BLaER1 treated with 17β-estradiol and CSF1 and Interleukin-3, amounts not matched to agents 10 nM and 100 nM (cell line): Measurements from ENCODE around the gene PAQR8.

ENCODE experiments used
- H3K27ac ChIP-seq, 11 experiments: shearing (Covaris generic); formaldehyde crosslinking; 2 replicates each; pipeline ENCODE4 v1.8.1; 2022
- H3K27me3 ChIP-seq, 11 experiments: shearing (Covaris generic); formaldehyde crosslinking; 2 replicates each; pipeline ENCODE4 v1.8.1; 2022
- H3K36me3 ChIP-seq, 11 experiments: shearing (Covaris generic); formaldehyde crosslinking; 2 replicates each; pipeline ENCODE4 v1.8.1; 2022
- H3K4me1 ChIP-seq, 10 experiments: shearing (Covaris generic); formaldehyde crosslinking; 2 replicates each; pipeline ENCODE4 v1.8.1; 2022
- H3K4me2 ChIP-seq, 11 experiments: shearing (Covaris generic); formaldehyde crosslinking; 2 replicates each; pipeline ENCODE4 v1.8.1; 2022
- H3K4me3 ChIP-seq, 10 experiments: shearing (Covaris generic); formaldehyde crosslinking; 2 replicates each; pipeline ENCODE4 v1.8.1; 2022
- H3K9ac ChIP-seq, 11 experiments: shearing (Covaris generic); formaldehyde crosslinking; 2 replicates each; pipeline ENCODE4 v1.8.1; 2022
- H3K9me3 ChIP-seq, 11 experiments: shearing (Covaris generic); formaldehyde crosslinking; replicated peaks in 1 of 11; 2 replicates each; pipeline ENCODE4 v1.8.1; 2022
- H4K20me1 ChIP-seq, 11 experiments: shearing (Covaris generic); formaldehyde crosslinking; 2 replicates each; pipeline ENCODE4 v1.8.1; 2022
- Cebpa-rat ChIP-seq, 11 experiments: shearing (Covaris generic); IDR thresholded peaks; 2 replicates each; pipeline ENCODE4 v1.8.1; 2022

The PAQR8 gene

GRCh38 chr6:52328303-52328662, 33.7 kb upstream of the PAQR8 start:
- Histone ChIP-seq H3K4me2 (no peak overlapping the region), H3K27me3 (no peaks in the 10 kb centered on the region), H3K9ac (no peak overlapping the region), H3K9me3 (no peaks in the 10 kb centered on the region), H4K20me1 (no peaks in the 10 kb centered on the region), H3K36me3 (no peaks in the 10 kb centered on the region), H3K4me3 (no peak overlapping the region), H3K4me1 (peaks cover 0 to 21% (median 4%) of the 10 kb centered on the region in 10 experiments; a peak in 10 of 20 replicates), H3K27ac (no peak overlapping the region)
- no peak for TF ChIP-seq Cebpa-rat (IDR thresholded peaks at IDR 0.05)

GRCh38 chr6:52328729-52329128, 33.2 kb upstream of the PAQR8 start:
- Histone ChIP-seq H3K27ac (no peak overlapping the region), H3K9ac (no peak overlapping the region), H3K36me3 (no peaks in the 10 kb centered on the region), H3K9me3 (no peaks in the 10 kb centered on the region), H3K4me3 (no peak overlapping the region), H3K4me1 (peaks cover 0 to 21% (median 4%) of the 10 kb centered on the region in 10 experiments; a peak in 10 of 20 replicates), H4K20me1 (no peaks in the 10 kb centered on the region), H3K27me3 (no peaks in the 10 kb centered on the region), H3K4me2 (no peak overlapping the region; a peak in 1 of 22 replicates)
- TF ChIP-seq Cebpa-rat (IDR thresholded peaks at IDR 0.05) = no peak

GRCh38 chr6:52330470-52330869, 31.5 kb upstream of the PAQR8 start:
- H4K20me1 ChIP-seq = no peaks in the 10 kb centered on the region
- no peaks in the 10 kb centered on the region for H3K36me3 ChIP-seq
- no peaks in the 10 kb centered on the region for H3K9me3 ChIP-seq
- H3K27ac ChIP-seq = no peak overlapping the region
- TF ChIP-seq Cebpa-rat (IDR thresholded peaks at IDR 0.05) = no peak
- peaks cover 0 to 21% (median 6%) of the 10 kb centered on the region in 10 experiments; a peak in 10 of 20 replicates for H3K4me1 ChIP-seq
- no peaks in the 10 kb centered on the region for H3K27me3 ChIP-seq
- no peak overlapping the region for H3K9ac ChIP-seq
- H3K4me2 ChIP-seq = no peak overlapping the region
- H3K4me3 ChIP-seq = no peak overlapping the region

- H3K4me3 ChIP-seq = no peak overlapping the region
- no peaks in the 10 kb centered on the region for H3K36me3 ChIP-seq
- no peaks in the 10 kb centered on the region for H3K9me3 ChIP-seq
- H3K27ac ChIP-seq = no peak overlapping the region
- no peaks in the 10 kb centered on the region for H4K20me1 ChIP-seq
- no peak overlapping the region for H3K4me2 ChIP-seq
- TF ChIP-seq Cebpa-rat (IDR thresholded peaks at IDR 0.05) = no peak
- H3K27me3 ChIP-seq = no peaks in the 10 kb centered on the region
- H3K9ac ChIP-seq = no peak overlapping the region
- H3K4me1 ChIP-seq = peaks cover 0 to 10% (median 1%) of the 10 kb centered on the region in 10 experiments; a peak in 6 of 20 replicates
These were observed 30.0 kb upstream of the PAQR8 start for GRCh38 chr6:52331793-52332457.

- H4K20me1 ChIP-seq = no peaks in the 10 kb centered on the region
- no peak overlapping the region for H3K4me3 ChIP-seq
- no peak overlapping the region for H3K9ac ChIP-seq
- H3K4me1 ChIP-seq = peaks cover 0 to 12% (median 1%) of the 10 kb centered on the region in 10 experiments; a peak in 5 of 20 replicates
- no peak for TF ChIP-seq Cebpa-rat (IDR thresholded peaks at IDR 0.05)
- no peaks in the 10 kb centered on the region for H3K36me3 ChIP-seq
- no peaks in the 10 kb centered on the region for H3K27me3 ChIP-seq
- no peak overlapping the region for H3K27ac ChIP-seq
- no peak overlapping the region for H3K4me2 ChIP-seq
- no peaks in the 10 kb centered on the region for H3K9me3 ChIP-seq
These were observed 28.1 kb upstream of the PAQR8 start for GRCh38 chr6:52333840-52334200.

GRCh38 chr6:52335576-52335975, 26.4 kb upstream of the PAQR8 start:
- H3K36me3 ChIP-seq = no peaks in the 10 kb centered on the region
- no peaks in the 10 kb centered on the region for H4K20me1 ChIP-seq
- no peak overlapping the region for H3K9ac ChIP-seq
- peaks cover 0 to 12% (median 0%) of the 10 kb centered on the region in 10 experiments; a peak in 4 of 20 replicates for H3K4me1 ChIP-seq
- no peak overlapping the region for H3K27ac ChIP-seq
- H3K4me3 ChIP-seq = no peak overlapping the region
- H3K27me3 ChIP-seq = no peaks in the 10 kb centered on the region
- H3K9me3 ChIP-seq = no peaks in the 10 kb centered on the region
- no peak overlapping the region for H3K4me2 ChIP-seq
- no peak for TF ChIP-seq Cebpa-rat (IDR thresholded peaks at IDR 0.05)

- TF ChIP-seq Cebpa-rat (IDR thresholded peaks at IDR 0.05) = no peak
- H3K9ac ChIP-seq = no peak overlapping the region
- H3K4me1 ChIP-seq = peaks cover 4 to 18% (median 7%) of the 10 kb centered on the region in 10 experiments
- H3K27ac ChIP-seq = no peak overlapping the region
- H3K36me3 ChIP-seq = no peaks in the 10 kb centered on the region
- H4K20me1 ChIP-seq = no peaks in the 10 kb centered on the region
- H3K27me3 ChIP-seq = no peaks in the 10 kb centered on the region
- H3K4me2 ChIP-seq = no peak overlapping the region
- H3K4me3 ChIP-seq = no peak overlapping the region
- H3K9me3 ChIP-seq = no peaks in the 10 kb centered on the region
These were observed 24.9 kb upstream of the PAQR8 start for GRCh38 chr6:52336919-52337561.

GRCh38 chr6:52337633-52338290, 24.2 kb upstream of the PAQR8 start:
- peak overlapping the region in 2 of 11 experiments; percentile 3 to 33; a peak in 2 of 22 replicates for H3K4me2 ChIP-seq
- H3K4me1 ChIP-seq = peaks cover 6 to 21% (median 10%) of the 10 kb centered on the region in 10 experiments
- no peak overlapping the region for H3K4me3 ChIP-seq
- no peak for TF ChIP-seq Cebpa-rat (IDR thresholded peaks at IDR 0.05)
- no peaks in the 10 kb centered on the region for H3K9me3 ChIP-seq
- H4K20me1 ChIP-seq = no peaks in the 10 kb centered on the region
- no peaks in the 10 kb centered on the region for H3K27me3 ChIP-seq
- H3K27ac ChIP-seq = no peak overlapping the region
- no peaks in the 10 kb centered on the region for H3K36me3 ChIP-seq
- H3K9ac ChIP-seq = no peak overlapping the region

GRCh38 chr6:52340603-52340880, 21.4 kb upstream of the PAQR8 start:
- Histone ChIP-seq H3K4me1 (peaks cover 6 to 21% (median 9%) of the 10 kb centered on the region in 10 experiments), H3K4me3 (no peak overlapping the region), H3K4me2 (no peak overlapping the region), H3K9ac (no peak overlapping the region), H3K36me3 (no peaks in the 10 kb centered on the region), H3K27me3 (no peaks in the 10 kb centered on the region), H4K20me1 (no peaks in the 10 kb centered on the region), H3K9me3 (no peaks in the 10 kb centered on the region), H3K27ac (no peak overlapping the region)
- no peak for TF ChIP-seq Cebpa-rat (IDR thresholded peaks at IDR 0.05)
